ENCODE measurements around the gene MYOZ2. TPM values are rescaled to one million over a fixed set of nuclear protein-coding genes. Genes with fewer than 3 reads are reported as not detected.
A peak's percentile ranks its signal among the peaks of the same experiment; 100 is the strongest.

MYOZ2 gene
- total RNA-seq, 6 experiments from 2014 or later: 0.28 to 0.71 (median 0.37) TPM

DNA sequence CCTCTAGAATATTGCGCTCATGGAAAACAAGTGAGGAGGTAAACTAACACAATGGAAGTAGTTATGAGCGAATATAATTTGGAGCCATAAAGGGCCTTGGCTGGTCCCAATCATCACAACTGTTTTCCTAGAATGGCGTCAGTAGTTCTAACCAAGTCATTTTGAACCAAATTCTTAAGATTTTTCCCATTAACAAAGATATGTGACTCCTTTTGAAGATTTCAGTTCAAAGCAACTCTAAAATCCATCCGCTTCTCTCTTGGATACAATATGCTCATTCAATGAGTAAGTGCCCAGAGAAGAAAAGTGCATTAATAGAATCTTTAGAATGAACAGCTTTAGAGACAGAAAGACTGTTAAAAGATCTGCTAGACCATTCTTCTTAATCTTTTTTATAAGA, 19.6 kb upstream of the MYOZ2 start:
- TF ChIP-seq CTCF (IDR thresholded peaks at IDR 0.05): no peak
- peaks cover 10% of the 10 kb centered on the region; the same call in 1 of the 2 replicates for H3K36me3 Mint-ChIP-seq (ENCODE audit: low read depth)
- H3K4me1 Mint-ChIP-seq (ENCODE audit: low read depth): peaks cover 50% of the 10 kb centered on the region

GRCh38 chr4:119116925-119117900, 18.4 kb upstream of the MYOZ2 start:
- peaks cover 1% of the 10 kb centered on the region; the same call in 1 of the 2 replicates for H3K27me3 Mint-ChIP-seq (ENCODE audit: insufficient read depth)
- H3K9me3 Mint-ChIP-seq: no peaks in the 10 kb centered on the region
- H3K4me1 Mint-ChIP-seq (ENCODE audit: low read depth): peaks cover 42% of the 10 kb centered on the region
- H3K27ac Mint-ChIP-seq: peak overlapping the region; percentile 37; the same call in 1 of the 2 replicates
- H3K36me3 Mint-ChIP-seq (ENCODE audit: low read depth): peaks cover 10% of the 10 kb centered on the region; the same call in 1 of the 2 replicates
- no peak overlapping the region for H3K4me3 Mint-ChIP-seq
- TF ChIP-seq CTCF (IDR thresholded peaks at IDR 0.05): no peak
- DNase-seq: no peak

More for the DNA sequence above, 19.6 kb upstream of the MYOZ2 start:
- Mint-ChIP-seq H3K27ac (no peak overlapping the region), H3K4me3 (no peak overlapping the region), H3K9me3 (no peaks in the 10 kb centered on the region), H3K27me3 (ENCODE audit: insufficient read depth) (peaks cover 1% of the 10 kb centered on the region; the same call in 1 of the 2 replicates)
- no peak for DNase-seq

- no peaks in the 10 kb centered on the region for H3K9me3 Mint-ChIP-seq
- no peak overlapping the region for H3K4me3 Mint-ChIP-seq
- H3K36me3 Mint-ChIP-seq (ENCODE audit: low read depth): peaks cover 10% of the 10 kb centered on the region; the same call in 1 of the 2 replicates
- no peak for DNase-seq
- H3K4me1 Mint-ChIP-seq (ENCODE audit: low read depth): peaks cover 38% of the 10 kb centered on the region
- H3K27ac Mint-ChIP-seq: no peak overlapping the region
- TF ChIP-seq CTCF (IDR thresholded peaks at IDR 0.05): no peak
- peaks cover 1% of the 10 kb centered on the region; the same call in 1 of the 2 replicates for H3K27me3 Mint-ChIP-seq (ENCODE audit: insufficient read depth)
These were observed 17.2 kb upstream of the MYOZ2 start for GRCh38 chr4:119118397-119118796.

GRCh38 chr4:119124352-119124751, 11.3 kb upstream of the MYOZ2 start:
- H3K4me3 Mint-ChIP-seq: peak overlapping the region; percentile 26; the same call in 1 of the 2 replicates
- H3K27me3 Mint-ChIP-seq (ENCODE audit: insufficient read depth): peaks cover 4% of the 10 kb centered on the region
- H3K36me3 Mint-ChIP-seq (ENCODE audit: low read depth): no peaks in the 10 kb centered on the region
- H3K9me3 Mint-ChIP-seq: no peaks in the 10 kb centered on the region
- peak; percentile 54 for DNase-seq
- peaks cover 21% of the 10 kb centered on the region for H3K4me1 Mint-ChIP-seq (ENCODE audit: low read depth)
- no peak for TF ChIP-seq CTCF (IDR thresholded peaks at IDR 0.05)
- H3K27ac Mint-ChIP-seq: peak overlapping the region; percentile 9

DNA sequence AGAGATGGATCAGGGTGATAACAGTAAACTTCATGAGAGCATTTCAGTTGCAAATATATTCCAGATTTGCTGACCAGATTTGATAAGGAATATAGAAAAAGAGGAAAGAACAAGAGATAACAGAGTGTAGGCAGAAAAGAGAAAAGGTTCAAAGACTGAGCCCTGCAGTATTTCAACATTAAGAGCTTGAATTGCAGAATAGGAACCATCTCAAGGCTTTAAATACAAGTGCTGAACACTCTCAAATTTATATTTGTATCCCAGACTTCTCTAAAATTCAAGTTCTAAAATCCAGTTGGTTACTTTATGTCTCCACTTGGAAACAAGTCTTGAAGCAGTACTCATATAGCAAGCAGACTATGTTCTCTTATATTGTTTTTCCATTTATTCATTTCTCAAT, 9.7 kb upstream of the MYOZ2 start:
- no peak for DNase-seq
- Mint-ChIP-seq H3K27ac (no peak overlapping the region), H3K27me3 (ENCODE audit: insufficient read depth) (peaks cover 2% of the 10 kb centered on the region), H3K36me3 (ENCODE audit: low read depth) (no peaks in the 10 kb centered on the region), H3K4me1 (ENCODE audit: low read depth) (peaks cover 28% of the 10 kb centered on the region), H3K4me3 (no peak overlapping the region), H3K9me3 (no peaks in the 10 kb centered on the region)
- no peak for TF ChIP-seq CTCF (IDR thresholded peaks at IDR 0.05)

Data from HFFc6 (cell line).